ENCODE results near the gene XYLT1.
"Not testable (repeated sequence)": the region's sequence is repeated elsewhere in the genome, so short reads cannot be mapped to it uniquely, and the experiment has no call there.

XYLT1 gene

GRCh38 chr16:17432901-17433576 lies 37.7 kb downstream of the XYLT1 start:
- DNase-seq (ENCODE audit: low read depth, low spot score) = no peak

- no peak for DNase-seq (ENCODE audit: low read depth, low spot score)
Observed at GRCh38 chr16:17431968-17432625, 38.7 kb downstream of the XYLT1 start.

GRCh38 chr16:17431012-17431411 lies 39.7 kb downstream of the XYLT1 start:
- DNase-seq (ENCODE audit: low read depth, low spot score) = no peak

GRCh38 chr16:17426451-17426850 lies 44.3 kb downstream of the XYLT1 start:
- no peak for DNase-seq (ENCODE audit: low read depth, low spot score)

GRCh38 chr16:17424771-17425170 lies 46.0 kb downstream of the XYLT1 start:
- DNase-seq (ENCODE audit: low read depth, low spot score) = no peak

GRCh38 chr16:17423221-17423620 lies 47.5 kb downstream of the XYLT1 start:
- no peak for DNase-seq (ENCODE audit: low read depth, low spot score)

- no peak for DNase-seq (ENCODE audit: low read depth, low spot score)
Observed at GRCh38 chr16:17420816-17421215, 49.9 kb downstream of the XYLT1 start.

GRCh38 chr16:17419266-17419665 lies 51.5 kb downstream of the XYLT1 start:
- no peak for DNase-seq (ENCODE audit: low read depth, low spot score)

- no peak for DNase-seq (ENCODE audit: low read depth, low spot score)
Observed at GRCh38 chr16:17417740-17418139, 53.0 kb downstream of the XYLT1 start.

- no peak for DNase-seq (ENCODE audit: low read depth, low spot score)
Observed at GRCh38 chr16:17416461-17417311, 54.1 kb downstream of the XYLT1 start.

- DNase-seq (ENCODE audit: low read depth, low spot score) = no peak
Observed at GRCh38 chr16:17414916-17415315, 55.8 kb downstream of the XYLT1 start.

- DNase-seq (ENCODE audit: low read depth, low spot score) = no peak
Observed at GRCh38 chr16:17414421-17414820, 56.3 kb downstream of the XYLT1 start.

GRCh38 chr16:17413508-17413907 lies 57.3 kb downstream of the XYLT1 start:
- DNase-seq (ENCODE audit: low read depth, low spot score) = no peak

GRCh38 chr16:17412791-17413190 lies 58.0 kb downstream of the XYLT1 start:
- DNase-seq (ENCODE audit: low read depth, low spot score) = no peak

GRCh38 chr16:17412221-17412620 lies 58.5 kb downstream of the XYLT1 start:
- no peak for DNase-seq (ENCODE audit: low read depth, low spot score)

- DNase-seq (ENCODE audit: low read depth, low spot score) = no peak
Observed at GRCh38 chr16:17411263-17411662, 59.5 kb downstream of the XYLT1 start.

GRCh38 chr16:17410316-17410715 lies 60.4 kb downstream of the XYLT1 start:
- DNase-seq (ENCODE audit: low read depth, low spot score) = not testable (repeated sequence)

GRCh38 chr16:17409894-17410293 lies 60.9 kb downstream of the XYLT1 start:
- no peak for DNase-seq (ENCODE audit: low read depth, low spot score)

GRCh38 chr16:17408955-17409441 lies 61.8 kb downstream of the XYLT1 start:
- DNase-seq (ENCODE audit: low read depth, low spot score) = no peak

- DNase-seq (ENCODE audit: low read depth, low spot score) = no peak
Observed at GRCh38 chr16:17408296-17408695, 62.5 kb downstream of the XYLT1 start.

- DNase-seq (ENCODE audit: low read depth, low spot score) = no peak
Observed at GRCh38 chr16:17407321-17407720, 63.4 kb downstream of the XYLT1 start.

GRCh38 chr16:17404941-17405689 lies 65.6 kb downstream of the XYLT1 start:
- no peak for DNase-seq (ENCODE audit: low read depth, low spot score)
